ENCODE measurements around the gene TLE3. TPM values are rescaled to one million over a fixed set of nuclear protein-coding genes. Genes with fewer than 3 reads are reported as not detected.

Gene TLE3
- total and polyA plus RNA-seq, 10 donors, result 23.7 to 141 (median 104) TPM

DNA sequence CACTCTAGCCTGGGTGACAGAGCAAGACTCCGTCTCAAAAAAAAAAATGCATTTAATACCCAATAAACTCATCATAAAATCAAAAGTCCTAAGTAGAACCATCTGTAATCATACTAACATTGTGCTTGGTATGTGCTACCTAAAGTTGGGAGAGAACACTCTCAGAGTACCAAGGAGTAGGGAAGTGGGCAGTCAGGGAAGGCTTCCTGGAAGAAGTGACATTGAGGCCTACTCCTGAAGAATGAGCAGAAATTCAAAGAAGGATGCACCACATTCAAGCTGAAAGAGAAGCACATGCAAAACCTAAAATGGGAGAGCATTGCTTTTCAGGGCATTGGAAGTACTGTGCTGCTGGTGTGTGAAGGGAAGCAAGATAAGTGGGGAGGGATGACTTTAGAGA is 54.1 kb downstream of the TLE3 start:
- intact Hi-C loops (cut with DNase I; ENCODE audit: low total_unique reads), result no loop called here
- WGBS, 5 donors, result 95 to 100% (median 98%) methylated on average over 1 of the region's 1 CpG
- Histone ChIP-seq H3K4me3 (no peak overlapping the region), H3K4me1 (peaks cover 0 to 16% (median 2%) of the 10 kb centered on the region in 6 donors), H3K27me3 (replicated peaks in 1 of 7) (no peaks in the 10 kb centered on the region), H3K36me3 (peaks cover 0 to 36% (median 8%) of the 10 kb centered on the region in 6 donors), H3K9me3 (no peaks in the 10 kb centered on the region), H3K27ac (no peak overlapping the region)
- TF ChIP-seq POLR2A (IDR thresholded peaks at IDR 0.05) (no peak), POLR2AphosphoS5 (IDR thresholded peaks at IDR 0.05) (no peak)
- TF ChIP-seq, protein P1, sequence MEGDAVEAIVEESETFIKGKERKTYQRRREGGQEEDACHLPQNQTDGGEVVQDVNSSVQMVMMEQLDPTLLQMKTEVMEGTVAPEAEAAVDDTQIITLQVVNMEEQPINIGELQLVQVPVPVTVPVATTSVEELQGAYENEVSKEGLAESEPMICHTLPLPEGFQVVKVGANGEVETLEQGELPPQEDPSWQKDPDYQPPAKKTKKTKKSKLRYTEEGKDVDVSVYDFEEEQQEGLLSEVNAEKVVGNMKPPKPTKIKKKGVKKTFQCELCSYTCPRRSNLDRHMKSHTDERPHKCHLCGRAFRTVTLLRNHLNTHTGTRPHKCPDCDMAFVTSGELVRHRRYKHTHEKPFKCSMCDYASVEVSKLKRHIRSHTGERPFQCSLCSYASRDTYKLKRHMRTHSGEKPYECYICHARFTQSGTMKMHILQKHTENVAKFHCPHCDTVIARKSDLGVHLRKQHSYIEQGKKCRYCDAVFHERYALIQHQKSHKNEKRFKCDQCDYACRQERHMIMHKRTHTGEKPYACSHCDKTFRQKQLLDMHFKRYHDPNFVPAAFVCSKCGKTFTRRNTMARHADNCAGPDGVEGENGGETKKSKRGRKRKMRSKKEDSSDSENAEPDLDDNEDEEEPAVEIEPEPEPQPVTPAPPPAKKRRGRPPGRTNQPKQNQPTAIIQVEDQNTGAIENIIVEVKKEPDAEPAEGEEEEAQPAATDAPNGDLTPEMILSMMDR (IDR thresholded peaks at IDR 0.05 in 8 of 11, conservative IDR thresholded peaks at IDR 0.05 in 3 of 11), result no peak
- DNase-seq, result no peak

DNA sequence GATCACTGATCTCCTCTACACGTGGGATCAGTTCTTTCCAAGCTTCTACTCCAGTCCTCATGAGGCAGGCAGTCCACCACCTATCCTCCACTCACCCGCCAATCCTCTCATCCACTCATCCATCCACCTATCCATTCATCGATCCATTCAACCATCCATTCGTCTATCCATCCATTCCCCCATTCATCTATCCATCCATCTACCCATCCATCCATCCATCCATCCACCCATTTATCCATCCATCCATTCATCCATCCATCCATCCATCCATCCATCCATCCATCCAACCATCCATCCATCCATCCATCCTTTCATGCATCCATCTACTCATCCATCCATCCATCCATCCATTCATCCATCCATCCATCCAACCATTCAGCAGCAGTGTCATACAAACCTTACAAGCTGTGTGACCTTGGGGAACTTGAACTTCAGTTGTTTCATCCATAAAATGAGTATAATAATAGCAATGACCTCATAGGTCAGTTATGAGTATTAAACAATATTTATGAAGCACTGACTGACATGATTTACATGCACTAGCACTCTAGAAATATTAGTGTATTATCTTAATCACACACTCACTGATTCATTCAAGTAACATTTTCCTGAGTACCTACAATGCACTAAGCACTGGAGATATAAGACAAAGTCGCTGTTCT is 55.0 kb downstream of the TLE3 start:
- Histone ChIP-seq H3K9me3 (no peaks in the 10 kb centered on the region), H3K4me1 (peaks cover 0 to 9% (median 1%) of the 10 kb centered on the region in 6 donors), H3K36me3 (peaks cover 0 to 27% (median 0%) of the 10 kb centered on the region in 6 donors), H3K4me3 (no peak overlapping the region), H3K27ac (no peak overlapping the region), H3K27me3 (replicated peaks in 1 of 7) (no peaks in the 10 kb centered on the region)
- intact Hi-C loops (cut with DNase I; ENCODE audit: low total_unique reads), result no loop called here
- no peak for TF ChIP-seq POLR2A (IDR thresholded peaks at IDR 0.05)
- DNase-seq, result no peak
- WGBS, 5 donors, result 90 to 97% (median 93%) methylated on average over 5 of the region's 5 CpGs

DNA sequence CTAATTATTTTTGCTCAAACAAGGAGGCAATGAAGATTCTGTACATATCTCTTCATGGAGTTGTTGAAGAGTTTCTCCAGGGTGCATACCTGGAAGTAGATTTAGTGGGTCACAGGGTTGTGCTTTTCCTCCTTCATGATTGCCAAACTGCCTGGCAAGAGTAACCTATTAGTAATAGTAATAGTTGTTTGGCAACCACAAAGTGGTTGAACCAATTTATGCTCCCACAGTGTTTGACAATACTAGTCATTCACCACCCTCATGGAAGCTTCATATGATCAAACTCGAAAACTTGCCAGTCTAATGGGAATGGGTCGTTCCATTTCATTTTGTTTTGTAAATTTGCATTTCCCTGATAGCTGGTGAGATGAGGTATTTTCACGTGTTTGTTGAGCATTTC is 57.8 kb downstream of the TLE3 start:
- WGBS, 5 donors, result 61 to 86% (median 69%) methylated on average over 3 of the region's 3 CpGs
- H3K4me1 ChIP-seq, result peaks cover 7 to 31% (median 24%) of the 10 kb centered on the region in 6 donors

DNA sequence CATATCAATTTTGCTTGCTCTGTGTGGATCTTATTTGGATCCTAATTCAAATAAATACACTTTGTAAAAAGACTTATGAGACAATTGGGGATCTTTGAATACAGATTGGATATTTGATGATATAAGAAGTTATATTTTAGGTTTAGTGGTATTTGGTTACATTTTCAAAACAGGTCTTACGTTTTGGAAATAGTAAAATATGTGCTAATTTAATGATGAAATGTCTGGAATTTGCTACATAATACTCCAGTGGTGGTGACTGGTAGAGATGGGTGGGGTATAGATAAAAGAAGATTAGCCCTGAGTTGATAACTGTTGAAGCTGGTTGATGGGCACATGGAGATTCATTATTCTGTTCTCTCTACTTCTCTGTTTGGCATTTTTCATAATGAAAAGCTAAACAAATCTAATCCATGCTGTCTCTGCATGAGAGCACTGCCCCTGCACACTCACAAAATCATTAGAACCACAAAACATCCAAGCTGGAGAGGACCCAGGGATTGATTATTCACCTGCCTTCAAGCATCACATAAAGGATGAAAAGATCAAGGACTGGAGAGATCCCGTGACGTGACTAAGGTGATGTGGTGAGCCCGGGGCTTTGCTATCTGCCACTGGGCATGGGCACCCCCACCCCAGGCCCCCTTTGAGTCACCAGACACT is 58.9 kb downstream of the TLE3 start:
- intact Hi-C loops (cut with DNase I; ENCODE audit: low total_unique reads), result no loop called here
- TF ChIP-seq POLR2AphosphoS5 (IDR thresholded peaks at IDR 0.05) (no peak), POLR2A (IDR thresholded peaks at IDR 0.05) (no peak)
- TF ChIP-seq, protein P1 (IDR thresholded peaks at IDR 0.05 in 8 of 11, conservative IDR thresholded peaks at IDR 0.05 in 3 of 11), result no peak
- peak; percentile 68 for DNase-seq
- H3K4me3 ChIP-seq, result no peak overlapping the region
- WGBS, 5 donors, result 78 to 89% (median 82%) methylated on average over 4 of the region's 4 CpGs
- H3K9me3 ChIP-seq, result no peaks in the 10 kb centered on the region
- H3K36me3 ChIP-seq, result peaks cover 0 to 4% (median 0%) of the 10 kb centered on the region in 6 donors
- H3K4me1 ChIP-seq, result peaks cover 8 to 32% (median 26%) of the 10 kb centered on the region in 6 donors
- peaks cover 0 to 3% (median 0%) of the 10 kb centered on the region in 7 donors for H3K27me3 ChIP-seq (replicated peaks in 1 of 7)
- H3K27ac ChIP-seq, result peak overlapping the region in 1 of 8 donors; percentile 78

More for the DNA sequence above, 57.8 kb downstream of the TLE3 start:
- H3K4me3 ChIP-seq, result no peak overlapping the region
- TF ChIP-seq, protein P1 (IDR thresholded peaks at IDR 0.05 in 8 of 11, conservative IDR thresholded peaks at IDR 0.05 in 3 of 11), result no peak
- no peak for TF ChIP-seq POLR2AphosphoS5 (IDR thresholded peaks at IDR 0.05)
- no peak for TF ChIP-seq POLR2A (IDR thresholded peaks at IDR 0.05)
- no peaks in the 10 kb centered on the region for H3K9me3 ChIP-seq
- H3K27ac ChIP-seq, result no peak overlapping the region
- no peaks in the 10 kb centered on the region for H3K27me3 ChIP-seq (replicated peaks in 1 of 7)
- intact Hi-C loops (cut with DNase I; ENCODE audit: low total_unique reads), result no loop called here
- no peak for DNase-seq
- peaks cover 0 to 11% (median 0%) of the 10 kb centered on the region in 6 donors for H3K36me3 ChIP-seq

Measured in spleen (tissue), 11 donors.